ENCODE measurements around the gene STC2. TPM values are rescaled to one million over a fixed set of nuclear protein-coding genes. Genes with fewer than 3 reads are reported as not detected.

The STC2 gene
- total and polyA plus RNA-seq, 10 donors, result 0.80 to 71.6 (median 16.8) TPM

- TF ChIP-seq POLR2AphosphoS5 (IDR thresholded peaks at IDR 0.05) (no peak), CTCF (IDR thresholded peaks at IDR 0.05 in 8 of 11, conservative IDR thresholded peaks at IDR 0.05 in 3 of 11) (no peak), POLR2A (IDR thresholded peaks at IDR 0.05) (no peak)
- WGBS, 5 donors, result 26 to 43% (median 34%) methylated on average over 7 of the region's 7 CpGs
- no peak overlapping the region for H3K4me3 ChIP-seq
Measured at GRCh38 chr5:173341961-173342430, 13.8 kb upstream of the STC2 start.

GRCh38 chr5:173340984-173341383 is 12.8 kb upstream of the STC2 start:
- H3K27me3 ChIP-seq (replicated peaks in 1 of 7), result peaks cover 0 to 21% (median 0%) of the 10 kb centered on the region in 7 donors
- no peaks in the 10 kb centered on the region for H3K9me3 ChIP-seq
- 66 to 77% (median 71%) methylated on average over 6 of the region's 6 CpGs for WGBS, 5 donors
- H3K27ac ChIP-seq, result no peak overlapping the region
- no peak overlapping the region for H3K4me3 ChIP-seq
- no peak for TF ChIP-seq POLR2AphosphoS5 (IDR thresholded peaks at IDR 0.05)
- no peak for TF ChIP-seq POLR2A (IDR thresholded peaks at IDR 0.05)
- TF ChIP-seq CTCF (IDR thresholded peaks at IDR 0.05 in 8 of 11, conservative IDR thresholded peaks at IDR 0.05 in 3 of 11), result no peak
- intact Hi-C loops (cut with DNase I; ENCODE audit: low total_unique reads), result no loop called here
- no peak for DNase-seq
- no peaks in the 10 kb centered on the region for H3K36me3 ChIP-seq
- no peaks in the 10 kb centered on the region for H3K4me1 ChIP-seq

More at GRCh38 chr5:173341961-173342430, 13.8 kb upstream of the STC2 start:
- Histone ChIP-seq H3K9me3 (no peaks in the 10 kb centered on the region), H3K4me1 (no peaks in the 10 kb centered on the region), H3K27ac (no peak overlapping the region), H3K27me3 (replicated peaks in 1 of 7) (peaks cover 0 to 15% (median 0%) of the 10 kb centered on the region in 7 donors), H3K36me3 (no peaks in the 10 kb centered on the region)
- intact Hi-C loops (cut with DNase I; ENCODE audit: low total_unique reads), result no loop called here
- no peak for DNase-seq

DNA sequence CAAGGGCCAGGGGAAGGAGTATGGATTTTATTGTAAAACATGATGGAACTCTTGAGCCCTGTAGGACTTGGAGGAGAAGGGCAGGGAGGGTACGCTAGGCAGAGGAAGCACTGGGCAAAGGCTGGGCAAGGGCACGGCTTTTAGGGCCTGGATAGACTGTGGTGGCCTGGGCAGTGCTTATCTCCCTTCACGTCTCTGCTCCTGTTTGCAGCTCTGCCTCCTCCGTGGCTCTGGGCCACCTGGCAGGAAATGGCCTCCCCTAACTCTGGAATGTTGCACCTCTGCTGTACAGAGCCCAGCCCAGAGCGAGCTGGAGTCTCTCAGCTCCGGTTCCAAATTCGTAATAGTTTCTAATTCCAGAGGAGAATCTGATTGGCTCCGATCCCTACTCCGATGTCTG is 12.2 kb upstream of the STC2 start:
- Histone ChIP-seq H3K27me3 (replicated peaks in 1 of 7) (peaks cover 0 to 25% (median 0%) of the 10 kb centered on the region in 7 donors), H3K27ac (no peak overlapping the region), H3K9me3 (no peaks in the 10 kb centered on the region), H3K4me3 (no peak overlapping the region), H3K36me3 (no peaks in the 10 kb centered on the region), H3K4me1 (no peaks in the 10 kb centered on the region)
- intact Hi-C loops (cut with DNase I; ENCODE audit: low total_unique reads), result no loop called here
- DNase-seq, result no peak
- TF ChIP-seq CTCF (IDR thresholded peaks at IDR 0.05 in 8 of 11, conservative IDR thresholded peaks at IDR 0.05 in 3 of 11) (no peak), POLR2AphosphoS5 (IDR thresholded peaks at IDR 0.05) (no peak), POLR2A (IDR thresholded peaks at IDR 0.05) (no peak)
- WGBS, 5 donors, result 70 to 86% (median 78%) methylated on average over 9 of the region's 9 CpGs

DNA sequence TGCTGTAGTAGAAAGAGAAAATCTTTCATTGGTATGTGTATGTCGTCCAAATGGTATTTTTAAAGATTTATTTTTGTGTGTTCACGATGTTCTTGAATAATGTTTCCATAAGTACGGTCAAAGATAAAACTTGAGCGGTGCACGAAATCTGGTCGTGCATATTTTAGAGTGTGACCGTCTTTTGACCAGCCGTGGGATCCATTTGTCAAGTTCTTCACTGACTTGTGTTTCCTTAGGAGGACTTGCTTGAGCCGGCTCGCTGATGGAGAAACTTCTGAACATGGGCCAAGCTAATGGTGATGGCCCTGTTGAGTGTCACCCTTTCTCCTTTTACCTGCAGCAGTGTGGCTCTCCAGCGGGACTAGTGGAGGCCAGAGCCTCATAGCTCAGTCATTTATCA is 11.1 kb upstream of the STC2 start:
- Histone ChIP-seq H3K9me3 (no peaks in the 10 kb centered on the region), H3K36me3 (no peaks in the 10 kb centered on the region), H3K4me1 (no peaks in the 10 kb centered on the region), H3K4me3 (no peak overlapping the region), H3K27ac (no peak overlapping the region), H3K27me3 (replicated peaks in 1 of 7) (peaks cover 0 to 29% (median 0%) of the 10 kb centered on the region in 7 donors)
- intact Hi-C loops (cut with DNase I; ENCODE audit: low total_unique reads), result no loop called here
- TF ChIP-seq POLR2AphosphoS5 (IDR thresholded peaks at IDR 0.05), result no peak
- no peak for TF ChIP-seq CTCF (IDR thresholded peaks at IDR 0.05 in 8 of 11, conservative IDR thresholded peaks at IDR 0.05 in 3 of 11)
- TF ChIP-seq POLR2A (IDR thresholded peaks at IDR 0.05), result no peak
- 88 to 92% (median 90%) methylated on average over 11 of the region's 11 CpGs for WGBS, 5 donors
- DNase-seq, result no peak
